Common myeloid progenitor, CD34-positive (primary cell): ENCODE measurements around the gene PARVA.

Experiments used
- CTCF ChIA-PET: fragments of 350-600 bp; sonication (Branson Sonifier 250); formaldehyde crosslinking; loops from one replicate; lab custom pipeline; 2021; ENCODE audit warnings: antibody characterized with exemption; lab: Charles Lee
- POLR2A ChIA-PET: fragments of 350-600 bp; sonication (Branson Sonifier 250); formaldehyde crosslinking; loops from one replicate; lab custom pipeline; 2021; ENCODE audit warnings: antibody characterized with exemption; lab: Charles Lee
- DNase-seq, 3 donors: peaks; one replicate each; pipeline versions ENCODE4 v3.0.0 to v3.0.0-alpha.2; 2013
- H3K27ac ChIP-seq, 2 experiments: 1 replicate in 1 of 2; 2 replicates in 1 of 2; pipeline ENCODE4 v1.7.0; 2013; ENCODE audit warnings: inconsistent platforms in 2 of 2, low read length in 2 of 2, mild to moderate bottlenecking in 2 of 2, low read depth in 1 of 2, moderate library complexity in 1 of 2; ENCODE audit not compliant: severe bottlenecking in 2 of 2, insufficient read depth in 1 of 2, poor library complexity in 1 of 2
- H3K27me3 ChIP-seq, 5 experiments: replicated peaks in 2 of 5; 1 replicate in 3 of 5; 2 replicates in 2 of 5; pipeline versions ENCODE4 v1.6.1 to v1.7.0; 2013; ENCODE audit warnings: low read length in 4 of 5, mild to moderate bottlenecking in 2 of 5, moderate library complexity in 2 of 5, inconsistent platforms in 1 of 5; ENCODE audit not compliant: insufficient read depth in 5 of 5, control insufficient read depth in 4 of 5
- H3K36me3 ChIP-seq, 4 experiments: 1 replicate in 2 of 4; 2 replicates in 2 of 4; pipeline versions ENCODE4 v1.6.1 to v1.7.0; 2013; ENCODE audit warnings: low read length in 3 of 4, control low read depth in 1 of 4, mild to moderate bottlenecking in 1 of 4; ENCODE audit not compliant: control insufficient read depth in 4 of 4, insufficient read depth in 4 of 4
- H3K4me1 ChIP-seq, 4 experiments: 1 replicate in 3 of 4; 2 replicates in 1 of 4; pipeline versions ENCODE4 v1.6.1 to v1.7.1; 2013; ENCODE audit warnings: low read length in 3 of 4, mild to moderate bottlenecking in 3 of 4, control low read depth in 1 of 4, inconsistent platforms in 1 of 4, moderate library complexity in 1 of 4; ENCODE audit not compliant: control insufficient read depth in 4 of 4, insufficient read depth in 4 of 4; ENCODE audit errors: control extremely low read depth in 1 of 4
- H3K4me3 ChIP-seq, 7 experiments: 1 replicate in 4 of 7; 2 replicates in 3 of 7; pipeline versions ENCODE4 v1.5.1 to v1.7.0; 2013; ENCODE audit warnings: mild to moderate bottlenecking in 7 of 7, low read length in 6 of 7, moderate library complexity in 6 of 7, inconsistent platforms in 2 of 7, low read depth in 2 of 7, control low read depth in 1 of 7; ENCODE audit not compliant: insufficient read depth in 4 of 7, control insufficient read depth in 1 of 7; ENCODE audit errors: extremely low read depth in 1 of 7
- H3K9me3 ChIP-seq, 5 experiments: 1 replicate in 4 of 5; 2 replicates in 1 of 5; pipeline versions ENCODE4 v1.6.1 to v1.7.1; 2013; ENCODE audit warnings: low read length in 4 of 5, mild to moderate bottlenecking in 2 of 5, inconsistent platforms in 1 of 5, low read depth in 1 of 5, moderate library complexity in 1 of 5; ENCODE audit not compliant: control insufficient read depth in 4 of 5, insufficient read depth in 2 of 5; ENCODE audit errors: control extremely low read depth in 1 of 5
- WGBS: methylation state at CpG from one replicate; pipeline ENCODE4 v1.1.5; 2013; ENCODE audit not compliant: insufficient coverage; 5-methylcytosine and 5-hydroxymethylcytosine counted together

Gene PARVA

GRCh38 chr11:12456651-12457579 lies 79.5 kb downstream of the PARVA start:
- Histone ChIP-seq H3K9me3 (no peaks in the 10 kb centered on the region), H3K27me3 (peaks cover 0 to 4% (median 0%) of the 10 kb centered on the region in 5 experiments), H3K4me3 (no peak overlapping the region), H3K36me3 (no peaks in the 10 kb centered on the region), H3K27ac (no peak overlapping the region), H3K4me1 (no peaks in the 10 kb centered on the region)
- ChIA-PET POLR2A (no interaction called here), CTCF (no interaction called here)
- WGBS, result 97% methylated on average over 5 of the region's 5 CpGs
- no peak for DNase-seq

DNA sequence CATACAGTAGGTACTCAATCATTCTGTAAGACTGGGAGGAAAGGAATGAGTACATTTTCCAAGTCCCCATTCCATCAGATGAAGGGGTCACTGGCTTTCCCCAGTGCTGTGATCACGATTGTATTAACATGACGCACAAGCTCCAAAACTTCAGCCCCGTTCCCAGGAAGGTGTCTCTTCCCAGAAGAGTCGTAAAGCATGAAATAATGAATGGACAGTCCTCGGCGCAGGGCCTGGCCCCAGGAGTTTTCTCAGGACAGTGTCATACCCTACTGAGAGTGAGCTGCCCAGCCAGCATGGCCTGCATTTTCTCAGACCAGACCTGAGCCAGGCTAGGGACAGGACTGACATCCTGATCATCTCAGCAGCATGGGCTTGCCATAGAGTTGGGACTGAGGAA lies 80.7 kb downstream of the PARVA start:
- ChIA-PET CTCF (no interaction called here), POLR2A (no interaction called here)
- DNase-seq, result no peak
- H3K4me3 ChIP-seq, result no peak overlapping the region
- peaks cover 0 to 6% (median 0%) of the 10 kb centered on the region in 5 experiments for H3K27me3 ChIP-seq
- 98% methylated on average over 6 of the region's 6 CpGs for WGBS
- H3K4me1 ChIP-seq, result no peaks in the 10 kb centered on the region
- no peak overlapping the region for H3K27ac ChIP-seq
- H3K9me3 ChIP-seq, result peaks cover 0 to 2% (median 0%) of the 10 kb centered on the region in 5 experiments
- H3K36me3 ChIP-seq, result no peaks in the 10 kb centered on the region

DNA sequence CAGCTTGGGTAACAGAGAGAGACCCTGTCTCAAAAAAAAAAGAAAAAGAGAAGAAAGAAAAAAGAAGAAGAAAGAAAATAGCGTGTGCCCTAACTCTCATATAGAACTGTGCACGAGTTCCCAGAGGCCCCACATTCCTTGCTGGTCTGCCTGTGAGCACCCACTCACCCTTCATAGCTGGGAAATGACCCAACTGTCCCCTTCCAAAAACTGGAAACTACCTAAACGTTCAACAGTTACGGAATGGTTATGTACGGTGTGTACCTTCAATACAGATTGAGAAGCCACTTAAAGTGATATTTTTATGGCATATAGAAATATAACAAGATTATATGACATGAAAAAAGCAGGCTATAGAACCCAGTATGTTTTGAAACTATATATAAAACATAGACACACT lies 82.0 kb downstream of the PARVA start:
- H3K27ac ChIP-seq, result no peak overlapping the region
- CTCF ChIA-PET, result no interaction called here

GRCh38 chr11:12459865-12460444 lies 82.6 kb downstream of the PARVA start:
- no peak for DNase-seq
- H3K36me3 ChIP-seq, result no peaks in the 10 kb centered on the region
- no peaks in the 10 kb centered on the region for H3K4me1 ChIP-seq
- ChIA-PET POLR2A (no interaction called here), CTCF (no interaction called here)
- H3K27me3 ChIP-seq, result peaks cover 0 to 7% (median 0%) of the 10 kb centered on the region in 5 experiments
- peaks cover 0 to 11% (median 2%) of the 10 kb centered on the region in 5 experiments for H3K9me3 ChIP-seq
- no peak overlapping the region for H3K4me3 ChIP-seq
- H3K27ac ChIP-seq, result no peak overlapping the region
- WGBS, result 67% methylated on average over 1 of the region's 3 CpGs

More for the DNA sequence above, 82.0 kb downstream of the PARVA start:
- no peaks in the 10 kb centered on the region for H3K36me3 ChIP-seq
- peaks cover 0 to 5% (median 2%) of the 10 kb centered on the region in 5 experiments for H3K9me3 ChIP-seq
- WGBS, result 83% methylated on average over 2 of the region's 5 CpGs
- no peak for DNase-seq
- POLR2A ChIA-PET, result no interaction called here
- H3K4me3 ChIP-seq, result no peak overlapping the region
- H3K4me1 ChIP-seq, result no peaks in the 10 kb centered on the region
- peaks cover 0 to 7% (median 0%) of the 10 kb centered on the region in 5 experiments for H3K27me3 ChIP-seq

DNA sequence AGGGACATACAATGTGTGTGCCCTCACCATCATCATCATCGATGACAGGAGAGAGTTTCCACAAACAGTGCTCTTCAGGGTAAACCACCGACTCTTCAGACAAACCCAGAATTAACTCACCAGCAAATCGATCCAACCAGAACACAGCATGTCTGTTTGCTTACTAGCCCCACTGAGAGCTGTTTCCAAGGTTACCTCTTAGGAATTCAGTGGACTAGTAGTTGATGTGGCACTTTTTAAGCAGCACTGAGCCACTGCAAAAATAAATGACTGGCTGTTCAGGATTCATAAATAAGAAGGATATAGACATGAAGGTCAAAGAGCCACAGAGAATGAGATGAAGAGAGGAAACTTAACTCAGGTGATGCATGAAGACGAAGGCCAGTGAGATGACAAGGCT lies 83.1 kb downstream of the PARVA start:
- POLR2A ChIA-PET, result no interaction called here
- CTCF ChIA-PET, result no interaction called here
- no peaks in the 10 kb centered on the region for H3K4me1 ChIP-seq

DNA sequence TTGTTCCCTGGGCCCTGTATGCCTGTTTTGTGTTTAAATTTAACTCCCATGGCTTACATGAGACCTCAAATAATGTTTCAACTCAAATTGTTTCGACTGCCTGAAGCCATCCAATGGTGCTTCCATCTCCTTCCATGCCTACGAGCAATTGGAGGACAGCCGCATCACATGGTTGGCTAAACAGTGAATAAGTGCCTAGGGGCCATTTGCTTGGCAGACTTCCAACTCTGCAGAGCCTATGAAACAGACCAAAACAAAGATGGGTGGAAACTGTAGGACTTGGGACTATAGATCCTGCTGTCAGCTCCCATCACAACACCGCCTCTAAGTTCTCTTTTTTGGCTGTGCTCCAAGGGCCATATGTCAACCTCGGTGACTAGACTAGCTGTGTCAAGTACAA lies 84.1 kb downstream of the PARVA start:
- no peaks in the 10 kb centered on the region for H3K36me3 ChIP-seq
- H3K27me3 ChIP-seq, result peaks cover 0 to 7% (median 0%) of the 10 kb centered on the region in 5 experiments
- H3K4me3 ChIP-seq, result no peak overlapping the region
- ChIA-PET POLR2A (no interaction called here), CTCF (no interaction called here)
- DNase-seq, result no peak
- H3K4me1 ChIP-seq, result no peaks in the 10 kb centered on the region
- H3K27ac ChIP-seq, result no peak overlapping the region
- H3K9me3 ChIP-seq, result peaks cover 0 to 21% (median 2%) of the 10 kb centered on the region in 5 experiments
- WGBS, result 100% methylated on average over 3 of the region's 5 CpGs

More for the DNA sequence above, 83.1 kb downstream of the PARVA start:
- Histone ChIP-seq H3K36me3 (no peaks in the 10 kb centered on the region), H3K4me3 (no peak overlapping the region), H3K27me3 (peaks cover 0 to 7% (median 0%) of the 10 kb centered on the region in 5 experiments), H3K27ac (no peak overlapping the region), H3K9me3 (peaks cover 0 to 16% (median 2%) of the 10 kb centered on the region in 5 experiments)
- DNase-seq, result no peak
- WGBS, result 86% methylated on average over 2 of the region's 4 CpGs

DNA sequence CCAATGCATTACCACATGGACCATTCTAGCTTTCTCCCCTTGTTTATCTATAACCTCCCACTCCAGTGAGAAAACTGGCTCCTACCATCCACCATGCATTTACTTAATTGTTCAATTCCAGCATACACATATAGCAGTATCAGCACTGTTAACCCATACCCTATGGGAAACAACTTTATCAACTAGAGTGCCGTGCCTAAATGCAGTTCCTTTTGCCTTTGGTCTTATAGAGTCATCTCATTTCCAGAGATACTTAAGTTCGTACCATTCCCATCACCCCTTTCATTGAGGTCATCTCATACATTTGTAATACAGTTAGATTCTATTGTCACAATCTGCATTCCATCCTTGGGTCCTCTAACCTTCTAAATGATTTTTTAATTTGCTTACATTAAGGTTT lies 86.9 kb downstream of the PARVA start:
- Histone ChIP-seq H3K36me3 (no peaks in the 10 kb centered on the region), H3K4me3 (no peak overlapping the region), H3K4me1 (no peaks in the 10 kb centered on the region), H3K27me3 (peaks cover 0 to 7% (median 0%) of the 10 kb centered on the region in 5 experiments), H3K27ac (no peak overlapping the region), H3K9me3 (peaks cover 0 to 21% (median 2%) of the 10 kb centered on the region in 5 experiments)
- ChIA-PET CTCF (no interaction called here), POLR2A (no interaction called here)
- WGBS, result 100% methylated on average over 2 of the region's 2 CpGs
- no peak for DNase-seq
